HG02884 (cell line): ENCODE data around the gene BRMS1L.
"Not testable (repeated sequence)": the region's sequence is repeated elsewhere in the genome, so short reads cannot be mapped to it uniquely, and the experiment has no call there.

Experiments
- ATAC-seq: cut with Tn5 transposase; IDR thresholded peaks from one replicate; pipeline ENCODE4 v1.9.1; 2021; ENCODE audit warnings: mild to moderate bottlenecking, moderate library complexity; ENCODE audit not compliant: unreplicated experiment

BRMS1L gene

DNA sequence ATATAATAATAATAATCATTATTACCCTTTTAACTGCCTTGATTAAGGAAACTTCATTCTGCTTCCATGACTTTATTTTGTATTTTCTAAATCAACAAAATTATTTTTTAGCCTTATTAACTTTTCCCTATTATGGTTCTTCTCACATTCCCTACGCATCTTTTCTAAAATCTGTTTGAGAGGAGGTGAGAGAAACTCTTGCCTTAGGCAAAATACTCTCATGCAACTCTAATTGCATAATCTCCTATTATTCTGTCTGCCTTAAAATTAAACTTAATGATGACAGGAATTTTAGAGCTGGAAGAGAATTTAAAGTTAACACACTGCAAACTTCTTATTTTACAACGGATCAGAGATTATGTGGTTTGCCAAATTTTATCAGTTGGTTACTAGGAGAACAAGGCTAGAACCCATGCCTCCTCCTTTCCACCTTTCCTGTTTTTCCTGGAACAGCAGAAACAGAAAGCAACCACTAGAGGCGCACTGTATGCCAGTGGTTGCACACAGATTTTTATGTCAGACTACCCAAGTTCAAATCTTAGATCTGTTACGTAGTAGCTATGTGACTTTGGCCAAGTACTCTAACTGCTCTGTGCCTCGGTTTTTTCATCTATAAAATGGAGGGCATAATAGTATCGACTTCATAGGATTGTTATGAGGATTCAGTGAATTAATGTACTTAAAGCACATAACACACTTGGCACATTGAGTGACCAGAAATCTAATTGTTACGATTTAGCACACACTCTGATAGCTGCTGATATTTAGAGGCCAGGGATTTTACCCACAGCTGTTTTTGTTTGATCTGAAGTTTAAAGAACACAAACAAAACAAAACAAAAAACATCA, 4.3 kb upstream of the BRMS1L start:
- no peak for ATAC-seq

DNA sequence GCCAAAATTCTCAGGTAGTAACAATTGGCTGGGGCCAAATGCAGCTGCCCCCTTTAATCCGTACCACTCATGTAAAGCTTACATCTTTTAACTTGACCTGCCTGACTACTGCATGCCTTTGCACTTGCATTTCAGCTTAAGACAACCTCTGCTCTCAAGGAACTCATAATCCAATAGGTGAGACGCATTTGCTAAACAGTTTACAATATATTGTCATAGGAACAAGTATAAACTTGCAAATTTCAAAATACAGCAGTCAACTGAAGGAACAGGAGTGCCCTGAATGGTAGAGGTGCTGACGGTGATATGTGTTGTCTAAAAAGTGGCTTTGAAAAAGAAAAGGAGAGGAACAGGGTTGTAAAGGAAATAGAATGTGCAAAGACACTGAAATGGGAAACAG, 3.6 kb upstream of the BRMS1L start:
- ATAC-seq, result no peak

DNA sequence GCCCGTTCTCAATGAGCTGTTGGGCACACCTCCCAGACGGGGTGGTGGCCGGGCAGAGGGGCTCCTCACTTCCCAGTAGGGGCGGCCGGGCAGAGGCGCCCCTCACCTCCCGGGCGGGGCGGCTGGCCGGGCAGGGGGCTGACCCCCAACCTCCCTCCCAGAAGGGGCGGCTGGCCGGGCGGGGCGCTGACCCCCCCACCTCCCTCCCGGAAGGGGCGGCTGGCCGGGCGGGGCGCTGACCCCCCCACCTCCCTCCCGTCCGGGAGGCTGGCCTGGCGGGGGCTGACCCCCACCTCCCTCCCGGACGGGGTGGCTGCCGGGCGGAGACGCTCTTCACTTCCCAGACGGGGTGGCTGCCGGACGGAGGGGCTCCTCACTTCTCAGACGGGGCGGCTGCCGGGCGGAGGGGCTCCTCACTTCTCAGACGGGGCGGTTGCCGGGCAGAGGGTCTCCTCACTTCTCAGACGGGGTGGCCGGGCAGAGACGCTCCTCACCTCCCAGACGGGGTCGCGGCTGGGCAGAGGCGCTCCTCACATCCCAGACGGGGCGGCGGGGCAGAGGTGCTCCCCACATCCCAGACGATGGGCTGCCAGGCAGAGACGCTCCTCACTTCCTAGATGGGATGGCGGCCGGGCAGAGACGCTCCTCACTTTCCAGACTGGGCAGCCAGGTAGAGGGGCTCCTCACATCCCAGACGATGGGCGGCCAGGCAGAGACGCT, 1.5 kb upstream of the BRMS1L start:
- ATAC-seq, result not testable (repeated sequence)

DNA sequence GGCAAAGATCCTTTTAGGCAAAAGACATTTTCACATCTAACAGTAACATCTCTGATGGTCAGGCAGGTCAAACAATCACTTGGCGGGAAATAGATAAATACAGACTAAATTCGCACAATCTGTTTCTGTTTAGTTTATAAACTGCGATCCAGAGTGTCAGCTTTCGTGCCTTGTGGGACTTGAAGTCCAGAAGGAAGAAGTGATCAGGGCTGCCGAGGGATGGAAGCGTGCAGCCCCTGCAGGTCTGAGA, 245 bp upstream of the BRMS1L start:
- ATAC-seq, result no peak

DNA sequence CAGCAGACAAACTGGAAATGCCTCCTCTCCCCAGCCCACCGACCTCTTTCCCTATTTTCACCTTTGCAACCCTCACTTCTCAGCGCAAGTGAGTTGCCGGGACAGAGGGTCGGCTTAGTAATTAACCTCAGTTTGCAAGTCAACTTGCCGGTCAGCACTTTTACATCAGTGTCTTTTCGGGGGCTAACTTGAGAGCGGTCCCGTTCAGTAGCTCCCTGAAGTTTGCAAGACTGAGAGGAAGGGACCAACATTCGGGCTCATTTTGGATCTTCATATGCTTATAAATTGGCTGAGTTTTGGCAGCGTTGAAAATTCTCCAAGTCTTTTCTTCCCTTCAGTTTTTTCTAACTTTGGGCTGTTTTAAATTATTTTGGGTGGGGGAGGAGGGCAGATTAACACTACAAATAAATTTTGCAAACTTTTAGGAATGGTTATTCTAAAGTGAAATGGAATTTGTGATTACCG, 846 bp downstream of the BRMS1L start:
- ATAC-seq, result no peak

DNA sequence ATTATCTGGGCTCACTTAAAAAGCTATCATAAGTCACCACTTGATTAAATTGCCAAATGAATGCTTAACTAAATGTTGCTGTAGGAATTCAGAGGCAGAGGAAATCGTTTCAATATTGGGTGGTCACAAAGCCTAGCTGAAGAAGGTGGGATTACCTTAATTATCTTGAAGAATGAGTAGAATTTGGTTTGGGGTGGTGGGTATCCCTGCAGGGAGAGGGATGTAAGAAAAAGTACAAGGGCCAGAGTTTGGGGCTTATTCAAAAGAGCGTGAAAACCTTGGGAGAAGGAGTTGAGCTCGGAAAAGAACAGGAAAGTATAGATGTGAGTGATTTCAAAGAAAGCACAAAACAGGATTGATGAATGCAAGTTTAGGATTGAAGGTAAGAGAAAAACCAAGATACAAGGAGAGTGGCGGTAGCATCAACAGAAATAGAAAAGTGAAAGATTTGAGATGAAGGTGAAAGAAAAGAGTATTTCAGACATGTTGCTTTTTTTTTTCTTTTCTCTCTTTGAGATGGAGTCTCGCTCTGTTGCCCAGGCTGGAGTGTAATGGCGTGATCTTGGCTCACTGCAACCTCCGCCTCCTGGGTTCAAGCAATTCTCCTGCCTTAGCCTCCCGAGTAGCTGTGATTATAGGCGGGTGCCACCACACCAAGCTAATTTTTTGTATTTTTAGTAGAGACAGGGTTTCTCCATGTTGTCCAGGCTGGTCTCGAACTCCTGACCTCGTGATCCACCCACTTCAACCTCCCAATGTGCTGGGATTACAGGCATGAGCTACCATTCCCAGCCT, 1.7 kb downstream of the BRMS1L start:
- ATAC-seq, result no peak

DNA sequence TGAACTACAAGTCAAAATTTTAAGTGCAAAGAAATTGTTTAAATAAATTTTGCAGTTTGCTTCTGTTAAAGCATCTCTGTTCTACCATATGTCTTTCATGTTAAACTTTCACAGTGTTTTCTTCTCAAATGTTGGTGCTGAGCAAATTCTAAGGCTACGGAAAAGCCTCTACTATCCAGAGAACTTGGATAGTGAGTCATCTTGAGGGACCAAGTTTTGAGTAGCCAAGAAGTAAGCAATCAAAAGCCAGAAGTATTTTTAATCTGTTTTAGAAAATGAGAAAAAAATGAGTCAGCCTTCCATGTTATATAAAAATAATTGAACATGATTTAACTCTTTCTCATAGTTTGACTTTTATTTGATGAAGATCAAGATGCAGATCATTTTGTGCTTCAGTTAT, 3.3 kb downstream of the BRMS1L start:
- ATAC-seq, result no peak

GRCh38 chr14:35835208-35835982, 9.3 kb downstream of the BRMS1L start:
- ATAC-seq, result no peak

GRCh38 chr14:35841704-35842103, 15.6 kb downstream of the BRMS1L start:
- not testable (repeated sequence) for ATAC-seq

DNA sequence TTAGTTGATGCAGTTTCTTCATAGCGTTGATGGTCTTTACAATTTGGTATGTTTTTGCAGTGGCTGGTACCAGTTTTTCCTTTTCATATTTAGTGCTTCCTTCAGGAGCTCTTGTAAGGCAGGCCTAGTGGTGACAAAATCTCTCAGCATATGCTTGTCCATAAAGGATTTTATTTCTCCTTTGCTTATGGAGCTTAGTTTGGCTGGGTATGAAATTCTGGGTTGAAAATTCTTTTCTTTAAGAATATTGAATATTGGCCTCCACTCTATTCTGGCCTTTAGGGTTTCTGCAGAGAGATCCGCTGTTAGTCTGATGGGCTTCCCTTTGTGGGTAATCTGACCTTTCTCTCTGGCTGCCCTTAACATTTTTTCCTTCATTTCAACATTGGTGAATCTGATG, 16.1 kb downstream of the BRMS1L start:
- ATAC-seq, result not testable (repeated sequence)

- ATAC-seq, result no peak
These were observed 18.4 kb downstream of the BRMS1L start for GRCh38 chr14:35844494-35844893.

- no peak for ATAC-seq
These were observed 21.5 kb downstream of the BRMS1L start for GRCh38 chr14:35847636-35848035.

DNA sequence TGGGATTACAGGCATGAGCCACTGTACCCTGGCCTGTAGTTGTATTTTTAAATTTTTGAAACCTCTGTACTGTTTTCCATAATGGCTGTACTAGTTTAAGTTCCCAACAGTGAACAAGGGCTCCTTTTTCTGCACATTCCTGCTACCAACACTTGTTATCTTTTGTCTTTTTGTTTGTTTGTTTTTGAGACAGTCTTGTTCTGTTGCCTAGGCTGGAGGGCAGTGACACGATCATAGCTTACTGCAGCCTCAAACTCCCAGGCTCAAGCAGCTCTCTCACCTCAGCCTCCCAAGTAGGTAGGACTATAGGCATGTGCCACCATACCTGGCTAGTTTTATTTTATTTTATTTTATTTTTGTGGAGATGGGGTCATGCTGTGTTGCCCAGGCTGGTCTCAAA, 23.0 kb downstream of the BRMS1L start:
- no peak for ATAC-seq

- no peak for ATAC-seq
These were observed 25.7 kb downstream of the BRMS1L start for GRCh38 chr14:35851823-35852222.

DNA sequence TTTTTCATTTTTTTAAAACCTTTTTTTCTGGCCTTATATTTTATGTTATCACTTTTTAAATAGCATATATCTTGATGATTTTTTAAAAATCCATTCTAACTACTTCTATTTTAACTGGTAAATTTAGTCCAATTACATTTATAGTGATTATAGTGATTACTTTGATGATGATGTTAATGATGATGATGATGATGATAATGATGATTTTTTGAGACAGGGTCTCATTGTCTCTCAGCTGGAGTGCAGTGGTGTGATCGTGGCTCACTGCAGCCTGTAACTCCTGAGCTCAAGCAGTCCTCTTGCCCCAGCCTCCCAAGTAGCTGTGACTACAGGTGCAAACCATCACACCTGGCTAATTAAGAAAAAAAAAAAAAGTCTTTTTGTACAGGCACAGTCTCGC, 27.1 kb downstream of the BRMS1L start:
- no peak for ATAC-seq

DNA sequence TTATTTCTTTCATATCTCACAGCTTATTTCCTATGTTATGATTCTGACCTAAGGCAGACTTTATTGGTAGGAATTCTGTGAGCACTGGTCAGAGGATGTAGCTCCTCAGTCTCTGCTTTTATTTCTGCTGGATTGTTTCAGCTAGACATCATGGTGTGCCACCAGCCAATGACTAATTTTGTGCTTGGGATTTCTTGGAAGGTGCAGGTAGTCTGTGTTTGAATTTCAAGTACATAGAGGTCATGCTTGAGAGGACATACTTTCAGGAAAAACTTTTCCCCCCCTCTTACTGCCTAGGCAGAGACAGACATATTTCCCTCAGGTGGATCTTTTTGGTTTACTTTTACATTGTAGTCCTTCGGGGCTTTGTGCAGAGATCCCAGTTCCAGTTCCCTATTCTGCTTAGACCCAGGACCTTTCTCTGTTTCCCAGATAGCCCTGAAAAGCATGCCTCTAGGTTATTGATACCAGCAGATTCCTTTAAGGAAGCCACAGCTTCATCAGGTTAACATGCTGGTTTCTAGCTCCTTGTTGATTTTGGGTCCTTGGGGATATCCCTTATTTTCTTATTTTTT, 28.6 kb downstream of the BRMS1L start:
- no peak for ATAC-seq

DNA sequence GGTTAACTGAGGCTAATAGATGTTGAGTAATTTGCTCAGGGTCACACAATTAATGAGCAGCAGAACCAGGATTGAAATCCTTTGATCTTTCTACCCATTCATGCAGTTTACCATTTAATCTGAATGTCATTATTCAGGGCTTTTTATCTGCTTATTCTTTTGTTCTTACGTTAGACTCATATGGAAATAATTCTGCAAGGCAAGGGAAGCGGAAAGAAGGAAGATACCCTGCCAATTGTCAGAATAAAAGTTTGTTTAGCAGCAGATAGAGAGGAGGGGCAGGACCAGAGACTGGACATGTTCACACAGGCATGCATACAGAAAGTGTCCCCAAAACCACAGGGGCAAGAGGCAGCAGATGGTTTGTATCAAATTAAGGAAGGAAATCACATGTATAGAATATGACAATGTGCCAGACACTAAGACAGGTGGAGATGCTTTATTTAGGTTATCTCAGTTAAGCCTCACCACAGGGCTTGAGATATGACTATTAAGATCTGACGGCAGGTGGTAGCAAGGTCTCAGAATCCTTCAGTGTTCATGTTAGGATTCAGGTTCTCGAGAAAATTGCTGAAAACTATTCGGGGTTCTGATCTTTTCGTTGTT, 29.8 kb downstream of the BRMS1L start:
- ATAC-seq, result peak; percentile 91

DNA sequence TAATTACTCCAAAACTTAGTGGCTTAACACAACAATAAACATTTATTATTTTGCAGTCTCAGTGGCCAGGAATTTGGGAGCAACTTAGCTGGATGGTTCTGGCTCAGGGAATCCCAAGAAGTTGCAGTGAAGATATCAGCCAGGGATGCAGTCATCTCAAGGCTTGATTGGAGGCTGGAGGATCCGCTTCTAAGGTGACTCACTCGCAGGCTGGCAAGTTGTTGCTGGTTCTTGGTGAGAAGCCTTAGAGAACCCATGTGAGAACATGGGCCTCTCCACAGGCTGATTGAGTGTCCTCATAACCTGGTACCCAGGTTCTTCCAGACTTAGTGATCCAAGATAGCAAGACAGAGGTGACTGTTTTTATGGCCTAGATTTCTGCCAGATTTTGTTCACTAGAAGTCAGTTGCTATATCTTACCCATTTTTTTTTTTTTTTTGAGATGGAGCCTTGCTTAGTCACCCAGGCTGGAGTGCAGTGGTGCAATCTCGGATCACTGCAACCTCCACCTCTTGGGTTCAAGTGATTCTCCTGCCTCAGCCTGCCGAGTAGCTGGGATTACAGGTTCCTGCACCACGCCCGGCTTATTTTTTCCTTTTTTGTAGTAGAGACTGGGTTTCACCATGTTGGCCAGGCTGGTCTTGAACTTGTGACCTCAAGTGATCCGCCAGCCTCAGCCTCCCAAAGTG, 32.5 kb downstream of the BRMS1L start:
- ATAC-seq, result no peak

- no peak for ATAC-seq
These were observed 35.2 kb downstream of the BRMS1L start for GRCh38 chr14:35861204-35861868.
